ENCODE results near the gene PPIL6. TPM values are rescaled to one million over a fixed set of nuclear protein-coding genes. Genes with fewer than 3 reads are reported as not detected.

Gene PPIL6
- total and polyA plus RNA-seq, 2 donors from 2014 or later = 6.0 to 8.4 TPM

DNA sequence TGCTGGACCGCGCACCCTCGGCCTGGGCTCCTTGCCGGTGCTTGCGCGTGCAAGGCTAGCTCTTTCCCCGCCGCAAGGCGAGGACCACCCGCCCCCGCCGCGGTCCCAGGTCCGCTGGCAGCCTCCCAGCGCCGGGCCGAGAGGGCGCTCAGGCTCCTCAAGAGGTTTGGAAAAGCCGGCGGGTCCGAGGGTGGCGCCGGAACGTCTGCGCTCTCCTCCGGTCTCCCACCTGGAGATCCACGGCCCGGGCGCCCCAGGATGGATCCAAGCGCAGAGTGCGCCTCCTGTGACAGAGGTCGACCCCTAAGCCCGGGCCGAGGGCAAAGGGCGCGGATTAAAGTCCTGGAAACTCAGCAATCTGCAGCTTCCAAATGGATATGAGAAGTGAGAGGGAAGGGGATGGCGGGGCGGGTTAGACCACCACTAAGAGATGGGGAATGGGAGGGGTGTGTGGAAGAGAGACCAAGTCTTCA is 15.7 kb upstream of the PPIL6 start:
- H3K4me1 ChIP-seq (ENCODE audit: control insufficient read depth in 2 of 3, insufficient read depth in 2 of 3, low read depth in 1 of 3, low read length in 3 of 3) = peaks cover 0 to 15% (median 11%) of the 10 kb centered on the region in 3 donors
- H3K9ac ChIP-seq (ENCODE audit: low read length in 3 of 3) = peak overlapping the region in 2 of 3 donors; percentile 24 to 67

DNA sequence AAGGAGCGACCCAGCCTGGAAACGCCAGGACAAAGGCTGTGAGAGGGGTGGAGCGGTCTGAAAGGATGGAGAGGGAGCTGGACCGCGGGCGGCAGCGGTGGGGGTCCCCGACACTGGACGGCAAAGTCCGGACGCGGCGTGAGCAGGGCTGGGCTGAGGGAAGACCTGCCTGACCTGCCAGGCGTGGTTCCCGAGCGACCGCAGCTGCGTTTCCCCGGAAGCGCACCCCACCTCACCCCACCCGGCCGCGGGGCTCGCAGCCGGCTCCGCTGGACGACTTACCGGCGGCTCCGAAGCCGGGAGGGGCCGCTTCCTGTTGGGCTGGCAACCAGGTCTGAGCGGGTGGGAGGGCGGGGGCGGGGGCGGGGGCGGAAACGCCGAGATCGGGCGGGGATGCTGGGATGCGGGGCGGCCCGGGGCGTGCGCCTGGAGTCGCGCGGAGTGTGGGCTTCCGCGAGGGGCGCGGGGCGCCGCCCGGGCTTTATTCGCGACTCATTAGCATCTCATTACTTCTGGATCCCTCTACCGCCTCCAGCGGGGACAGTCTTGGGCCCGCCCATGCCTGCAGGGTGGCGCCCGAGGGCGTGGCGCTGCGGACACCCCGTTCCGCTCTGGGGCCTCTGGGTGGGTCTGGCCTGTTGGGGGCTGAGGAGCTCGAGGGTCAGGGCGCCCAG is 15.1 kb upstream of the PPIL6 start, which contains the start of gene MICAL1:
Gene MICAL1 (minus strand): TSS at position 336 of the 674 bp plus-strand sequence. CDS start 1,576 bp downstream, outside the sequence.
- intact Hi-C loops (cut with DNase I) = no loop called here
- Histone ChIP-seq H3K9ac (ENCODE audit: low read length in 3 of 3) (peak within 1 kb of the TSS; percentile 51 to 69 (median 57)), H3K27ac (ENCODE audit: low read depth in 2 of 2, low read length in 2 of 2) (peak within 1 kb of the TSS; percentile 57 to 72), H3K36me3 (ENCODE audit: control insufficient read depth in 2 of 3, insufficient read depth in 3 of 3, low read length in 3 of 3) (peaks cover 0 to 3% (median 2%) of the 10 kb centered on the region in 3 donors), H3K9me3 (ENCODE audit: control insufficient read depth in 2 of 3, insufficient read depth in 1 of 3, low read length in 3 of 3) (no peaks in the 10 kb centered on the region), H3K4me1 (ENCODE audit: control insufficient read depth in 2 of 3, insufficient read depth in 2 of 3, low read depth in 1 of 3, low read length in 3 of 3) (peaks cover 0 to 15% (median 11%) of the 10 kb centered on the region in 3 donors), H3K27me3 (ENCODE audit: control insufficient read depth, insufficient read depth, low read length) (no peaks in the 10 kb centered on the region), H3K4me3 (ENCODE audit: low read length in 3 of 3) (peak within 1 kb of the TSS; percentile 73 to 79 (median 76))
- TF ChIP-seq, protein P1, sequence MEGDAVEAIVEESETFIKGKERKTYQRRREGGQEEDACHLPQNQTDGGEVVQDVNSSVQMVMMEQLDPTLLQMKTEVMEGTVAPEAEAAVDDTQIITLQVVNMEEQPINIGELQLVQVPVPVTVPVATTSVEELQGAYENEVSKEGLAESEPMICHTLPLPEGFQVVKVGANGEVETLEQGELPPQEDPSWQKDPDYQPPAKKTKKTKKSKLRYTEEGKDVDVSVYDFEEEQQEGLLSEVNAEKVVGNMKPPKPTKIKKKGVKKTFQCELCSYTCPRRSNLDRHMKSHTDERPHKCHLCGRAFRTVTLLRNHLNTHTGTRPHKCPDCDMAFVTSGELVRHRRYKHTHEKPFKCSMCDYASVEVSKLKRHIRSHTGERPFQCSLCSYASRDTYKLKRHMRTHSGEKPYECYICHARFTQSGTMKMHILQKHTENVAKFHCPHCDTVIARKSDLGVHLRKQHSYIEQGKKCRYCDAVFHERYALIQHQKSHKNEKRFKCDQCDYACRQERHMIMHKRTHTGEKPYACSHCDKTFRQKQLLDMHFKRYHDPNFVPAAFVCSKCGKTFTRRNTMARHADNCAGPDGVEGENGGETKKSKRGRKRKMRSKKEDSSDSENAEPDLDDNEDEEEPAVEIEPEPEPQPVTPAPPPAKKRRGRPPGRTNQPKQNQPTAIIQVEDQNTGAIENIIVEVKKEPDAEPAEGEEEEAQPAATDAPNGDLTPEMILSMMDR (IDR thresholded peaks at IDR 0.05; ENCODE audit: borderline replicate concordance, extremely low read depth, insufficient read depth) = no peak
- DNase-seq (peak; percentile 56 to 91 (median 82)), FAIRE-seq (no peak)

More for the DNA sequence above, 15.7 kb upstream of the PPIL6 start:
- H3K4me3 ChIP-seq (ENCODE audit: low read length in 3 of 3) = peak overlapping the region; percentile 38 to 67 (median 45)
- intact Hi-C loops (cut with DNase I) = no loop called here
- no peaks in the 10 kb centered on the region for H3K27me3 ChIP-seq (ENCODE audit: control insufficient read depth, insufficient read depth, low read length)
- H3K9me3 ChIP-seq (ENCODE audit: control insufficient read depth in 2 of 3, insufficient read depth in 1 of 3, low read length in 3 of 3) = no peaks in the 10 kb centered on the region
- H3K36me3 ChIP-seq (ENCODE audit: control insufficient read depth in 2 of 3, insufficient read depth in 3 of 3, low read length in 3 of 3) = peaks cover 0 to 3% (median 0%) of the 10 kb centered on the region in 3 donors
- peak overlapping the region; percentile 38 to 51 for H3K27ac ChIP-seq (ENCODE audit: low read depth in 2 of 2, low read length in 2 of 2)
- TF ChIP-seq, protein P1 (IDR thresholded peaks at IDR 0.05; ENCODE audit: borderline replicate concordance, extremely low read depth, insufficient read depth) = no peak
- peak in 1 of 5 donors; percentile 87 for DNase-seq
- no peak for FAIRE-seq

DNA sequence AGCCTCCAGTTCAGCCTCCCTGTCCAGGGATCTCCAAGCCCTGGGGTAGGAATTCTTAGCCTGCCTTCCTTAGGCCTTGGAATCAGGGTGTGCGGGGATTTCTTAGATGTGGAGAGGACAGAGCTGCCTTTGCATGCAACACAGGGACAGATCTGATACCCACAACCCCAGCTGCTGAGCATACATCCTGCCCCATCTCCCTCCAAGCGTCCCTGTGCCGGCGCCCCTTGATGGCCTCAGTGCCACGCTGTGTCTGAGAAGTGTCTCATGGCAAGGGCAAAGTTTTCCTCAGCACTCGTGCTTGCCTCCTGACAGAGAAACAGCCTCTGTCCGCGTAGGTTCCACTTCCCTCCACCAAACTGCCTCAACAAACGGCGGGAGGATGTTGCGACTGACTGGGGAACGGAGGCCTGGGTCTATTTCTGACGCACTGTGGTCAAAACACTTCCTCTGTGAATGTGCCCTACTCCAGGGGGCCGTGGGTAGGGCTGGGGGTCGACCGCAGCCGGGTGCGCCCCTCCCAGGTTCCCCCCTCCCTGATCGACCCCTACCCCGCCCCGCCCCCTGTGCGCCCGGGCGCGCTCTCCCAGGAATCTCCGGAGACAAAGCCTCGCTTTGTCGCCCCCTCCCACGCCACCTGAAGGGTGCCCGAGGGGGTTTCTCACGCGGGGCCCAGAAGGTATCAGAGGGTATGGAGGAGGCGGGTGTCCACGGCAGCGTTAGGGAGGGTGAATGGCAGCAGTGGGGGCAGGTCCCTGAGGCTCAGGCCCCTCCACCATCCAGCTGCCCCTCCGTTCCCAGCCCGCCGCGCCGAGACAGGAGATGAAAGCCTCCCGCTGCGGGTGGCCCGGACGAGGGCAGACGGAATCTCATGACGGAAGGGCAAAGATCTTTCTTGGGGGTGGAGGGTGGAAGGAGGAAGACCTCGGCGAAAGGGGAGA is 14.3 kb upstream of the PPIL6 start:
- TF ChIP-seq, protein P1 (IDR thresholded peaks at IDR 0.05; ENCODE audit: borderline replicate concordance, extremely low read depth, insufficient read depth) = no peak
- intact Hi-C loops (cut with DNase I) = no loop called here
- H3K36me3 ChIP-seq (ENCODE audit: control insufficient read depth in 2 of 3, insufficient read depth in 3 of 3, low read length in 3 of 3) = peaks cover 0 to 3% (median 2%) of the 10 kb centered on the region in 3 donors
- FAIRE-seq (no peak), DNase-seq (peak in 4 of 5 donors; percentile 33 to 84 (median 64))
- H3K4me3 ChIP-seq (ENCODE audit: low read length in 3 of 3) = peak overlapping the region; percentile 73 to 79 (median 76)
- peak overlapping the region; percentile 32 to 72 for H3K27ac ChIP-seq (ENCODE audit: low read depth in 2 of 2, low read length in 2 of 2)
- H3K9me3 ChIP-seq (ENCODE audit: control insufficient read depth in 2 of 3, insufficient read depth in 1 of 3, low read length in 3 of 3) = no peaks in the 10 kb centered on the region
- peaks cover 0 to 15% (median 11%) of the 10 kb centered on the region in 3 donors for H3K4me1 ChIP-seq (ENCODE audit: control insufficient read depth in 2 of 3, insufficient read depth in 2 of 3, low read depth in 1 of 3, low read length in 3 of 3)
- H3K9ac ChIP-seq (ENCODE audit: low read length in 3 of 3) = peak overlapping the region; percentile 51 to 69 (median 57)
- no peaks in the 10 kb centered on the region for H3K27me3 ChIP-seq (ENCODE audit: control insufficient read depth, insufficient read depth, low read length)

Measured in kidney (tissue), 14 donors.